Tibial nerve (tissue), 4 donors: ENCODE results near the gene VPS33B. TPM values are rescaled to one million over a fixed set of nuclear protein-coding genes. Genes with fewer than 3 reads are reported as not detected.

Experiments used
- DNase-seq, 2 donors: peaks; one replicate each; pipeline ENCODE4 v3.0.0-alpha.2; 2019; ENCODE audit warnings: low spot score in 2 of 2
- H3K27ac ChIP-seq, 4 donors: fragments of 200-600 bp; sonication (generic) in 3 of 4; one replicate each; pipeline ENCODE4 v1.5.1; 2017 to 2019; ENCODE audit warnings: mild to moderate bottlenecking in 1 of 4
- H3K27me3 ChIP-seq, 2 donors: fragments of 200-600 bp; sonication (generic) in 1 of 2; one replicate each; pipeline versions ENCODE4 v1.5.1 to v1.6.0; 2017 to 2019
- H3K36me3 ChIP-seq, 3 donors: fragments of 200-600 bp; sonication (generic); one replicate each; pipeline ENCODE4 v1.5.1; 2018 to 2019
- H3K4me1 ChIP-seq, 4 donors: fragments of 200-600 bp; sonication (generic) in 3 of 4; one replicate each; pipeline ENCODE4 v1.5.1; 2017 to 2019
- H3K4me3 ChIP-seq, 4 donors: fragments of 200-600 bp; sonication (generic) in 3 of 4; one replicate each; pipeline ENCODE4 v1.5.1; 2017 to 2019; ENCODE audit warnings: mild to moderate bottlenecking in 1 of 4, moderate library complexity in 1 of 4
- H3K9me3 ChIP-seq, 4 donors: fragments of 200-600 bp; sonication (generic) in 3 of 4; one replicate each; pipeline ENCODE4 v1.5.1; 2017 to 2019
- EP300 ChIP-seq, 2 donors: sonication (generic); formaldehyde crosslinking; IDR thresholded peaks; one replicate each; pipeline ENCODE4 v1.6.1; 2017; ENCODE audit warnings: antibody characterized with exemption in 2 of 2, mild to moderate bottlenecking in 1 of 2
- POLR2A ChIP-seq, 2 donors: fragments of 450-650 bp; IDR thresholded peaks; one replicate each; pipeline ENCODE4 v1.6.1; 2017; ENCODE audit warnings: antibody characterized with exemption in 2 of 2, mild to moderate bottlenecking in 2 of 2, moderate library complexity in 2 of 2
- WGBS, 2 donors: methylation state at CpG; one replicate each; pipeline ENCODE4 v1.1.5; 2018; 5-methylcytosine and 5-hydroxymethylcytosine counted together
- total RNA-seq, 4 donors: library from RNA; depleted of rRNA; stranded (reverse); fragments of >200 nt; gene quantifications; one replicate each; pipeline ENCODE4 v1.1.0, GENCODE V29; 2016
- TF ChIP-seq, protein P1 (sequence below), 5 experiments: fragments of 200-600 bp in 3 of 5; fragments of 450-650 bp in 2 of 5; sonication (generic) in 3 of 5; IDR thresholded peaks; one replicate each; pipeline ENCODE4 v1.5.1; 2016 to 2019; ENCODE audit warnings: antibody characterized with exemption in 5 of 5, mild to moderate bottlenecking in 3 of 5, moderate library complexity in 2 of 5

VPS33B gene
- total RNA-seq, 4 donors from 2014 or later, result 8.7 to 10.9 (median 10.1) TPM

DNA sequence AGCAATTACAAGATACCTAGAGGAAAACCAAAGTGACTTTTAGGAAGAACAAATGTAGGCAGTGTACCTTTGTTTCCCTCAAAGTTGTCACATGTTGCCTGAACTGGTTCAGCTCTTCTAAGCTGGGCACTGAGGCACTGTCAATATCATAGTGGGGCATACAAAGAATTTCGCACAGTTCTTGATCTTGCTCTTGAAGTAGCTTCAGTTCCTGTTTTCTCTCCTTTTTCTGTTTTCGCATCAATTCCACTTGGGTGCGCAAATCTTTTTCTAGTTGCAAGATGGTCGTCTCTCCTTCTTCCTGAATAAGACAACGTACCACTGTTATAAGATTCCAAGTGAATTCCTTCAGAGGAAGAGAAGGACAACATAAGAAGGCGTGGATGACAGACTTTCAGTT is 40.7 kb downstream of the VPS33B start:
- WGBS, 2 donors, result 82 to 91% methylated on average over 6 of the region's 6 CpGs
- DNase-seq, result no peak
- Histone ChIP-seq H3K36me3 (peaks cover 0 to 55% (median 0%) of the 10 kb centered on the region in 3 donors), H3K4me1 (no peaks in the 10 kb centered on the region), H3K27me3 (no peaks in the 10 kb centered on the region), H3K27ac (no peak overlapping the region), H3K4me3 (no peak overlapping the region), H3K9me3 (no peaks in the 10 kb centered on the region)
- TF ChIP-seq, protein P1, sequence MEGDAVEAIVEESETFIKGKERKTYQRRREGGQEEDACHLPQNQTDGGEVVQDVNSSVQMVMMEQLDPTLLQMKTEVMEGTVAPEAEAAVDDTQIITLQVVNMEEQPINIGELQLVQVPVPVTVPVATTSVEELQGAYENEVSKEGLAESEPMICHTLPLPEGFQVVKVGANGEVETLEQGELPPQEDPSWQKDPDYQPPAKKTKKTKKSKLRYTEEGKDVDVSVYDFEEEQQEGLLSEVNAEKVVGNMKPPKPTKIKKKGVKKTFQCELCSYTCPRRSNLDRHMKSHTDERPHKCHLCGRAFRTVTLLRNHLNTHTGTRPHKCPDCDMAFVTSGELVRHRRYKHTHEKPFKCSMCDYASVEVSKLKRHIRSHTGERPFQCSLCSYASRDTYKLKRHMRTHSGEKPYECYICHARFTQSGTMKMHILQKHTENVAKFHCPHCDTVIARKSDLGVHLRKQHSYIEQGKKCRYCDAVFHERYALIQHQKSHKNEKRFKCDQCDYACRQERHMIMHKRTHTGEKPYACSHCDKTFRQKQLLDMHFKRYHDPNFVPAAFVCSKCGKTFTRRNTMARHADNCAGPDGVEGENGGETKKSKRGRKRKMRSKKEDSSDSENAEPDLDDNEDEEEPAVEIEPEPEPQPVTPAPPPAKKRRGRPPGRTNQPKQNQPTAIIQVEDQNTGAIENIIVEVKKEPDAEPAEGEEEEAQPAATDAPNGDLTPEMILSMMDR (IDR thresholded peaks at IDR 0.05), result no peak
- TF ChIP-seq POLR2A (IDR thresholded peaks at IDR 0.05), result no peak
- TF ChIP-seq EP300 (IDR thresholded peaks at IDR 0.05), result no peak

DNA sequence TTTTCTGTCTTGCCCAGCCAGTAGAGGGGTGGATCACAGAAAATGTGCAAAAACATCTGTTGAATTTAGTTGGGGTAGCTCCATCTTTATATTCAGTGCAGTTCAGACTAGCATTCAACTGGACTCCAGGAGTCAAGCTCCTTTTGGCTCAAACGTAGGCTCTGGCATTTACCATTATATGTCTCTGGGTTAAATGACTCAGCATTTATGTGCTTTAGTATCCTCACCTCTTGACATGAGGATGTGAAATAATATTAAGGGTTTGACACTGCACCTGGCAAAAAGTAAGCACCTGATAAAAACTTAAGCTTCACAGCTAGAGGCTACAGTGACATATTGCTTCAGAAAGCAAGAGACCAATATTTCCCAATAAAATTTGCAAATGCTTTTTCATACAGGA is 42.8 kb downstream of the VPS33B start:
- H3K4me3 ChIP-seq, result no peak overlapping the region
- H3K27me3 ChIP-seq, result no peaks in the 10 kb centered on the region
- no peak overlapping the region for H3K27ac ChIP-seq
- H3K9me3 ChIP-seq, result no peaks in the 10 kb centered on the region
- no peak for DNase-seq
- WGBS, 2 donors, result 29 to 50% methylated on average over 1 of the region's 1 CpG
- TF ChIP-seq, protein P1 (IDR thresholded peaks at IDR 0.05), result no peak
- TF ChIP-seq POLR2A (IDR thresholded peaks at IDR 0.05), result no peak
- no peak for TF ChIP-seq EP300 (IDR thresholded peaks at IDR 0.05)
- H3K4me1 ChIP-seq, result no peaks in the 10 kb centered on the region
- peaks cover 0 to 67% (median 0%) of the 10 kb centered on the region in 3 donors for H3K36me3 ChIP-seq

GRCh38 chr15:90974216-90974615 is 48.2 kb downstream of the VPS33B start:
- 93 to 95% methylated on average over 21 of the region's 21 CpGs for WGBS, 2 donors
- DNase-seq, result no peak
- Histone ChIP-seq H3K36me3 (peaks cover 0 to 40% (median 0%) of the 10 kb centered on the region in 3 donors), H3K27me3 (no peaks in the 10 kb centered on the region), H3K9me3 (no peaks in the 10 kb centered on the region), H3K4me3 (no peak overlapping the region), H3K27ac (no peak overlapping the region), H3K4me1 (no peaks in the 10 kb centered on the region)
- TF ChIP-seq EP300 (IDR thresholded peaks at IDR 0.05) (no peak), POLR2A (IDR thresholded peaks at IDR 0.05) (no peak)
- TF ChIP-seq, protein P1 (IDR thresholded peaks at IDR 0.05), result no peak

- DNase-seq, result no peak
- Histone ChIP-seq H3K27me3 (no peaks in the 10 kb centered on the region), H3K9me3 (no peaks in the 10 kb centered on the region), H3K27ac (no peak overlapping the region), H3K36me3 (peaks cover 0 to 46% (median 0%) of the 10 kb centered on the region in 3 donors), H3K4me3 (no peak overlapping the region), H3K4me1 (no peaks in the 10 kb centered on the region)
- WGBS, 2 donors, result 87 to 96% methylated on average over 5 of the region's 5 CpGs
- no peak for TF ChIP-seq EP300 (IDR thresholded peaks at IDR 0.05)
- TF ChIP-seq, protein P1 (IDR thresholded peaks at IDR 0.05), result no peak
- TF ChIP-seq POLR2A (IDR thresholded peaks at IDR 0.05), result no peak
Measured at GRCh38 chr15:90972133-90972532, 50.3 kb downstream of the VPS33B start.

DNA sequence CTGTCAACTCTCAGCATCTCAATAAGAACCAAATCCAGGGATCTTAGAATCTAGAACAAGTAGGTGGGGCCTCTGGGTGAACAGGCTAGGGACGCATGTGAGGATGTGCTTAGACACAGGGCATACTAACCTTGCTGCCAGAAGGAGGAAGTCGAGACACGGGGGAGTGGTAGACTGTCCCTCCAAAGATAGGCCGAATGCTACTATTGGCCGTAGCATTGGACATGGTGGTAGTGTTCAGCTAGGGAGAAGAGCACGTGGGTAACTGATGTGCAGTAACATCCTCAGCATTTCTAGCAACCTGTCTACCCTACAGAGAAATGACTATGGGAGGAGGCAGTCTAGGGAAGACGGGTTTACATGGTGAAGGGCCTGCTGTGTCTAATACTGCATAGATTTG is 52.1 kb downstream of the VPS33B start:
- Histone ChIP-seq H3K27ac (no peak overlapping the region), H3K36me3 (peaks cover 0 to 54% (median 0%) of the 10 kb centered on the region in 3 donors), H3K27me3 (no peaks in the 10 kb centered on the region), H3K4me1 (no peaks in the 10 kb centered on the region), H3K9me3 (no peaks in the 10 kb centered on the region), H3K4me3 (no peak overlapping the region)
- WGBS, 2 donors, result 96% methylated on average over 7 of the region's 7 CpGs
- TF ChIP-seq, protein P1 (IDR thresholded peaks at IDR 0.05), result no peak
- TF ChIP-seq POLR2A (IDR thresholded peaks at IDR 0.05) (no peak), EP300 (IDR thresholded peaks at IDR 0.05) (no peak)
- DNase-seq, result no peak
